K562 (cell line): ENCODE measurements around the gene MBD2. TPM values are rescaled to one million over a fixed set of nuclear protein-coding genes. Genes with fewer than 3 reads are reported as not detected.

ENCODE experiments used
- ATAC-seq: fragments of 200-7000 bp; cut with Tn5 transposase; 3 replicates; pipeline ENCODE4 v1.9.1; 2020; ENCODE audit warnings: moderate library complexity
- BruUV-seq: library from RNA; stranded (reverse); fragments of 400-500 nt; replicated peaks from 2 replicates; lab custom pipeline; 2021; lab: Mats Ljungman, UMichigan
- CTCF ChIA-PET: fragments of 300-600 bp; formaldehyde crosslinking; extraction: SDS; loops from one replicate; lab custom pipeline; 2021; ENCODE audit warnings: low intra/inter-chr PET ratio; lab: Yijun Ruan, JAX
- POLR2A ChIA-PET: fragments of 300-600, 350-650 bp; sonication (Branson Sonifier 250); formaldehyde crosslinking; extraction: SDS; loops from one replicate; lab custom pipeline; 2021; ENCODE audit warnings: antibody characterized with exemption, inconsistent platforms; lab: Yijun Ruan, JAX
- DNase-seq, 4 experiments: peaks; one replicate each; pipeline versions ENCODE4 v3.0.0 to v3.0.0-alpha.2; 2011 to 2018; ENCODE audit warnings: low spot score in 3 of 4, mixed read lengths in 3 of 4; ENCODE audit errors: extremely low read depth in 1 of 4
- FAIRE-seq: peaks from 2 replicates; lab custom pipeline; 2011; peaks lifted over from hg19 to GRCh38; lab: Jason Lieb, UNC
- H2AFZ ChIP-seq: 2 replicates; pipeline ENCODE4 v1.6.0; 2011; ENCODE audit warnings: low read depth, low read length, control low read depth, inconsistent platforms
- H3K27ac ChIP-seq: fragments of 200-600 bp; 3 replicates; pipeline ENCODE4 v1.8.0; 2011; ENCODE audit warnings: low read depth, mild to moderate bottlenecking, control low read depth, inconsistent platforms, low read length, moderate library complexity, mixed read lengths; ENCODE audit errors: extremely low read depth
- H3K27me3 ChIP-seq, 2 experiments: fragments of 300-600 bp in 1 of 2; 2 replicates in 1 of 2; 3 replicates in 1 of 2; pipeline versions ENCODE4 v1.6.0 to v1.8.0; 2011; ENCODE audit warnings: inconsistent platforms in 2 of 2, low read length in 2 of 2, mild to moderate bottlenecking in 1 of 2, mixed read lengths in 1 of 2, moderate library complexity in 1 of 2; ENCODE audit not compliant: control insufficient read depth in 2 of 2, insufficient read depth in 2 of 2
- H3K36me3 ChIP-seq: fragments of 300-600 bp; 3 replicates; pipeline ENCODE4 v1.8.0; 2011; ENCODE audit warnings: mild to moderate bottlenecking, low read length, inconsistent platforms; ENCODE audit not compliant: control insufficient read depth, insufficient read depth
- H3K4me1 ChIP-seq, 2 experiments: fragments of 200-600 bp in 1 of 2; replicated peaks in 1 of 2; 2 replicates in 1 of 2; 3 replicates in 1 of 2; pipeline versions ENCODE4 v1.5.1 to v1.8.0; 2011; ENCODE audit warnings: inconsistent platforms in 2 of 2, low read length in 2 of 2, mild to moderate bottlenecking in 1 of 2, mixed read lengths in 1 of 2, moderate library complexity in 1 of 2; ENCODE audit not compliant: control insufficient read depth in 2 of 2, insufficient read depth in 2 of 2
- H3K4me2 ChIP-seq: 2 replicates; pipeline ENCODE4 v1.6.1; 2011; ENCODE audit warnings: low read length, control low read depth, inconsistent platforms, mixed read lengths; ENCODE audit not compliant: insufficient read depth
- H3K4me3 ChIP-seq: fragments of 200-600 bp; sonication (generic), shearing (Covaris generic); 2 replicates; pipeline ENCODE4 v1.5.1; 2016; ENCODE audit warnings: control low read depth, inconsistent platforms
- H3K79me2 ChIP-seq: fragments of 200-600 bp; 3 replicates; pipeline ENCODE4 v1.8.0; 2011; ENCODE audit warnings: low read length, inconsistent platforms; ENCODE audit not compliant: control insufficient read depth, insufficient read depth
- H3K9ac ChIP-seq, 2 experiments: 2 replicates each; pipeline versions ENCODE4 v1.6.0 to v1.6.1; 2011; ENCODE audit warnings: low read depth in 2 of 2, low read length in 2 of 2, control low read depth in 1 of 2, inconsistent platforms in 1 of 2, mild to moderate bottlenecking in 1 of 2, mixed read lengths in 1 of 2; ENCODE audit not compliant: insufficient read depth in 1 of 2
- H3K9me1 ChIP-seq: one replicate; pipeline ENCODE4 v1.6.0; 2011; ENCODE audit warnings: inconsistent platforms, mild to moderate bottlenecking, low read length, moderate library complexity; ENCODE audit not compliant: control insufficient read depth, insufficient read depth
- H3K9me3 ChIP-seq: replicated peaks from 2 replicates; pipeline ENCODE4 v1.5.1; 2011; ENCODE audit warnings: low read depth, low read length, inconsistent platforms; ENCODE audit not compliant: control insufficient read depth, insufficient read depth
- H4K20me1 ChIP-seq: replicated peaks from 2 replicates; pipeline ENCODE4 v1.6.1; 2011; ENCODE audit warnings: low read length, inconsistent platforms, mixed read lengths; ENCODE audit not compliant: control insufficient read depth, insufficient read depth
- AFF1 ChIP-seq, 2 experiments: fragments of 450-650 bp; IDR thresholded peaks; 2 replicates each; pipeline ENCODE4 v1.6.1; 2018; ENCODE audit warnings: mild to moderate bottlenecking in 2 of 2, low read depth in 1 of 2; ENCODE audit not compliant: partially characterized antibody in 2 of 2
- CBFA2T3 ChIP-seq: fragments of 450-650 bp; IDR thresholded peaks from 2 replicates; pipeline ENCODE4 v1.6.1; 2017
- DPF2 ChIP-seq: fragments of 450-650 bp; IDR thresholded peaks from 2 replicates; pipeline ENCODE4 v1.6.1; 2016
- E2F5 ChIP-seq: sonication (generic); formaldehyde crosslinking; IDR thresholded peaks from 2 replicates; pipeline ENCODE4 v1.8.0; 2022; ENCODE audit warnings: mild to moderate bottlenecking, missing genetic modification reagents
- EP300 ChIP-seq: IDR thresholded peaks from 2 replicates; pipeline ENCODE4 v1.6.1; 2012; ENCODE audit warnings: low read length, improper control_type of control experiment
- FOXM1 ChIP-seq, 2 experiments: fragments of 450-650 bp in 1 of 2; sonication (generic) in 1 of 2; formaldehyde crosslinking in 1 of 2; IDR thresholded peaks; 2 replicates each; pipeline versions ENCODE4 v1.6.1 to v1.9.0; 2017 to 2022; ENCODE audit warnings: low read depth in 2 of 2, mild to moderate bottlenecking in 2 of 2, missing genetic modification reagents in 1 of 2, moderate library complexity in 1 of 2
- HMG20A ChIP-seq: fragments of 450-650 bp; formaldehyde crosslinking; conservative IDR thresholded peaks from 2 replicates; pipeline ENCODE4 v1.4.0; 2020; ENCODE audit warnings: mild to moderate bottlenecking, mixed read lengths
- HMG20B ChIP-seq: fragments of 250-450 bp; sonication (Bioruptor Pico); IDR thresholded peaks from 2 replicates; pipeline ENCODE4 v1.5.0; 2021; ENCODE audit warnings: mild to moderate bottlenecking
- TCF3 ChIP-seq: sonication (generic); formaldehyde crosslinking; IDR thresholded peaks from 2 replicates; pipeline ENCODE4 v1.4.0; 2020; ENCODE audit warnings: mild to moderate bottlenecking, missing genetic modification reagents
- TEAD4 ChIP-seq, 2 experiments: sonication (generic) in 1 of 2; formaldehyde crosslinking in 1 of 2; IDR thresholded peaks; 2 replicates each; pipeline versions ENCODE4 v1.6.1 to v1.8.0; 2012 to 2022; ENCODE audit warnings: borderline replicate concordance in 1 of 2, inconsistent platforms in 1 of 2, low read length in 1 of 2, mild to moderate bottlenecking in 1 of 2, missing genetic modification reagents in 1 of 2
- THRAP3 ChIP-seq: fragments of 450-650 bp; IDR thresholded peaks from 2 replicates; pipeline ENCODE4 v1.6.1; 2016; ENCODE audit warnings: mild to moderate bottlenecking, inconsistent platforms, borderline replicate concordance
- TSC22D4 ChIP-seq: fragments of 450-650 bp; IDR thresholded peaks from 2 replicates; pipeline ENCODE4 v1.6.1; 2016; ENCODE audit warnings: missing genetic modification characterization, missing biosample characterization, control low read depth
- U2AF2 ChIP-seq: fragments of 200-400 bp; formaldehyde crosslinking; optimal IDR thresholded peaks from 2 replicates; pipeline ENCODE3; 2017; ENCODE audit warnings: low read depth, mild to moderate bottlenecking, low read length
- XRCC3 ChIP-seq: fragments of 450-650 bp; IDR thresholded peaks from 2 replicates; pipeline ENCODE4 v1.6.1; 2017; ENCODE audit warnings: mild to moderate bottlenecking, moderate library complexity
- WGBS: fragments of 100-300 bp; shearing (Covaris generic); methylation state at CpG from one replicate; pipeline ENCODE4 v1.1.6; 2016; ENCODE audit warnings: low coverage, mixed read lengths; ENCODE audit not compliant: insufficient coverage; ENCODE audit errors: missing lambda C conversion rate; 5-methylcytosine and 5-hydroxymethylcytosine counted together
- in situ Hi-C: fragments of 300-500 bp; cut with MboI; formaldehyde crosslinking; loops from 4 replicates; pipeline ENCODE4 v1.15.0; 2018; ENCODE audit warnings: inconsistent platforms, mixed read lengths
- intact Hi-C: fragments of 100-400 bp; cut with micrococcal nuclease; formaldehyde crosslinking; loops from 2 replicates; pipeline ENCODE4 v1.14.2; 2022
- polyA plus RNA-seq, 8 experiments: library from polyadenylated mRNA; depleted of rRNA in 4 of 8; stranded (reverse) in 5 of 8; unstranded in 3 of 8; fragments of >200 nt; fragmentation: Nextera tagmentation in 2 of 8; fragmentation: Illumina TruSeq in 1 of 8; extraction: Ambion mirVana in 2 of 8; extraction: Trizol in 1 of 8; gene quantifications; 2 replicates each; pipeline versions ENCODE4 v1.2.1 to v1.2.3, GENCODE V29; 2011 to 2014; ENCODE audit warnings: inconsistent platforms in 1 of 8, missing spikeins in 1 of 8
- total RNA-seq, 7 experiments: library from RNA; depleted of rRNA in 6 of 7; stranded (reverse); fragments of >200 nt in 6 of 7; fragmentation: Illumina TruSeq in 2 of 7; extraction: Trizol in 2 of 7; gene quantifications; 2 replicates each; pipeline versions ENCODE4 v1.2.1 to v1.2.3, GENCODE V29; 2011 to 2021; ENCODE audit warnings: low replicate concordance in 1 of 7

MBD2 gene
- total and polyA plus RNA-seq, 9 of the 15 experiments (the other 6 are each of a cell fraction or from before 2014, with no cell fraction given): 4.4 to 40.2 (median 13.9) TPM

GRCh38 chr18:54202851-54203250 is 21.6 kb downstream of the MBD2 start (continued):
- TF ChIP-seq E2F5 (no peak), HMG20B (CRISPR knock-in tag) (no peak), U2AF2 (no peak), TSC22D4 (tag) (no peak)

- H3K27me3 ChIP-seq: no peaks in the 10 kb centered on the region
- no TSS peak for BruUV-seq
- H3K4me1 ChIP-seq: peaks cover 0 to 12% of the 10 kb centered on the region in 2 experiments; a peak in 2 of 5 replicates
- H3K27ac ChIP-seq: peak overlapping the region; percentile 45
- no peaks in the 10 kb centered on the region for H4K20me1 ChIP-seq
- no peak overlapping the region for H3K4me3 ChIP-seq
- in situ Hi-C loops (no loop called here), intact Hi-C loops (no loop called here)
- H3K36me3 ChIP-seq: peaks cover 7% of the 10 kb centered on the region; the same call in 2 of the 3 replicates
- CTCF ChIA-PET: no interaction called here
- POLR2A ChIA-PET: interaction anchor here (1.2 kb wide), 1 partner anchor 81 kb away, joined by 4 read pairs; no protein-coding TSS in a partner anchor
- FAIRE-seq (peak; percentile 65), ATAC-seq (peak; percentile 83), DNase-seq (peak in 2 of 4 experiments; percentile 23 to 46)
- 0% methylated on average over 3 of the region's 3 CpGs for WGBS
- no peak overlapping the region for H3K9ac ChIP-seq
- no peaks in the 10 kb centered on the region for H3K9me1 ChIP-seq
- no peak overlapping the region for H2AFZ ChIP-seq
- no peaks in the 10 kb centered on the region for H3K9me3 ChIP-seq
- peak overlapping the region; percentile 41 for H3K4me2 ChIP-seq
- peaks cover 12% of the 10 kb centered on the region; the same call in 2 of the 3 replicates for H3K79me2 ChIP-seq
- TF ChIP-seq TEAD4 (IDR thresholded peaks at IDR 0.05; ENCODE audit: low read length): peak; percentile 63
- TF ChIP-seq TEAD4 (CRISPR knock-in tag; IDR thresholded peaks at IDR 0.05; ENCODE audit: borderline replicate concordance): no peak
- TF ChIP-seq TCF3: peak; percentile 87
- peak; percentile 44; the same call in 1 of the 2 replicates for TF ChIP-seq EP300
- TF ChIP-seq DPF2: peak; percentile 74
- TF ChIP-seq CBFA2T3: peak; percentile 74
- TF ChIP-seq THRAP3: no peak
- TF ChIP-seq FOXM1 (IDR thresholded peaks at IDR 0.05; ENCODE audit: low read depth): 0 out of 2 replicates have a peak, but pooled peaks have one; percentile 21
- TF ChIP-seq FOXM1 (CRISPR knock-in tag; IDR thresholded peaks at IDR 0.05; ENCODE audit: low read depth): no peak
- TF ChIP-seq HMG20A (CRISPR knock-in tag): no peak
- no peak for TF ChIP-seq AFF1 (IDR thresholded peaks at IDR 0.05; ENCODE audit: low read depth in 1 of 2, partially characterized antibody in 2 of 2)
- TF ChIP-seq XRCC3: no peak
Observed at GRCh38 chr18:54197747-54198411, 26.6 kb downstream of the MBD2 start.
